K562 (cell line): ENCODE data around the gene AGPAT3. TPM values are rescaled to one million over a fixed set of nuclear protein-coding genes. Genes with fewer than 3 reads are reported as not detected.
A peak's percentile ranks its signal among the peaks of the same experiment; 100 is the strongest.

ENCODE experiments used
- DPF2 ChIP-seq: fragments of 450-650 bp; IDR thresholded peaks from 2 replicates; pipeline ENCODE4 v1.6.1; 2016
- FOXA3 ChIP-seq, 2 experiments: fragments of 450-650 bp in 1 of 2; sonication (generic) in 1 of 2; formaldehyde crosslinking; IDR thresholded peaks in 1 of 2; conservative IDR thresholded peaks in 1 of 2; 2 replicates each; pipeline versions ENCODE4 v1.4.0 to v1.8.0; 2020 to 2022; ENCODE audit warnings: mild to moderate bottlenecking in 2 of 2, missing genetic modification reagents in 1 of 2
- GABPA ChIP-seq: fragments of 200-800 bp; sonication (Bioruptor generic); conservative IDR thresholded peaks from 2 replicates; pipeline ENCODE4 v1.6.1; 2016; ENCODE audit warnings: low read depth, missing genetic modification characterization, missing compliant biosample characterization
- LEF1 ChIP-seq: fragments of 450-650 bp; IDR thresholded peaks from 2 replicates; pipeline ENCODE4 v1.6.1; 2016; ENCODE audit warnings: mild to moderate bottlenecking
- SMAD2 ChIP-seq: fragments of 150-350 bp; IDR thresholded peaks from 2 replicates; pipeline ENCODE4 v1.6.1; 2014; ENCODE audit warnings: low read depth, mild to moderate bottlenecking, low read length
- THRAP3 ChIP-seq: fragments of 450-650 bp; IDR thresholded peaks from 2 replicates; pipeline ENCODE4 v1.6.1; 2016; ENCODE audit warnings: mild to moderate bottlenecking, inconsistent platforms, borderline replicate concordance
- YY1 ChIP-seq, 3 experiments: IDR thresholded peaks; 2 replicates each; pipeline ENCODE4 v1.6.1; 2011; ENCODE audit warnings: low read length in 2 of 3, mild to moderate bottlenecking in 2 of 3, moderate library complexity in 2 of 3, borderline replicate concordance in 1 of 3, control low read depth in 1 of 3, low read depth in 1 of 3; ENCODE audit not compliant: insufficient read depth in 3 of 3, insufficient replicate concordance in 2 of 3, control insufficient read depth in 1 of 3, insufficient read length in 1 of 3; ENCODE audit errors: extremely low read depth in 1 of 3
- ZC3H4 ChIP-seq: sonication (generic); formaldehyde crosslinking; IDR thresholded peaks from 2 replicates; pipeline ENCODE4 v1.9.0; 2021; ENCODE audit warnings: missing genetic modification reagents, borderline replicate concordance
- polyA plus RNA-seq, 8 experiments: library from polyadenylated mRNA; depleted of rRNA in 4 of 8; stranded (reverse) in 5 of 8; unstranded in 3 of 8; fragments of >200 nt; fragmentation: Nextera tagmentation in 2 of 8; fragmentation: Illumina TruSeq in 1 of 8; extraction: Ambion mirVana in 2 of 8; extraction: Trizol in 1 of 8; gene quantifications; 2 replicates each; pipeline versions ENCODE4 v1.2.1 to v1.2.3, GENCODE V29; 2011 to 2014; ENCODE audit warnings: inconsistent platforms in 1 of 8, missing spikeins in 1 of 8
- total RNA-seq, 7 experiments: library from RNA; depleted of rRNA in 6 of 7; stranded (reverse); fragments of >200 nt in 6 of 7; fragmentation: Illumina TruSeq in 2 of 7; extraction: Trizol in 2 of 7; gene quantifications; 2 replicates each; pipeline versions ENCODE4 v1.2.1 to v1.2.3, GENCODE V29; 2011 to 2021; ENCODE audit warnings: low replicate concordance in 1 of 7
- TF ChIP-seq, protein P1 (sequence below): sonication (generic); formaldehyde crosslinking; IDR thresholded peaks from 2 replicates; pipeline ENCODE4 v1.8.0; 2022; ENCODE audit warnings: mild to moderate bottlenecking, missing genetic modification reagents
- TF ChIP-seq, protein P2 (sequence below): fragments of 450-650 bp; formaldehyde crosslinking; IDR thresholded peaks from 2 replicates; pipeline ENCODE4 v1.4.0; 2022; ENCODE audit warnings: missing genetic modification characterization
- TF ChIP-seq, protein P3 (sequence below), 3 experiments: fragments of 200-800 bp in 1 of 3; fragments of 250-450 bp in 1 of 3; fragments of 450-650 bp in 1 of 3; sonication (Bioruptor Pico) in 1 of 3; sonication (Bioruptor generic) in 1 of 3; formaldehyde crosslinking in 1 of 3; IDR thresholded peaks; 2 replicates each; pipeline versions ENCODE4 v1.6.1 to v1.8.0; 2016 to 2022; ENCODE audit warnings: mild to moderate bottlenecking in 2 of 3, missing genetic modification characterization in 2 of 3, missing compliant biosample characterization in 1 of 3, moderate library complexity in 1 of 3
- TF ChIP-seq, protein P4 (sequence below): fragments of 450-650 bp; IDR thresholded peaks from 2 replicates; pipeline ENCODE4 v1.6.1; 2016; ENCODE audit warnings: mild to moderate bottlenecking

Gene AGPAT3
- total and polyA plus RNA-seq, 9 of the 15 experiments (the other 6 are each of a cell fraction or from before 2014, with no cell fraction given) = 1.5 to 88.4 (median 35.7) TPM

DNA sequence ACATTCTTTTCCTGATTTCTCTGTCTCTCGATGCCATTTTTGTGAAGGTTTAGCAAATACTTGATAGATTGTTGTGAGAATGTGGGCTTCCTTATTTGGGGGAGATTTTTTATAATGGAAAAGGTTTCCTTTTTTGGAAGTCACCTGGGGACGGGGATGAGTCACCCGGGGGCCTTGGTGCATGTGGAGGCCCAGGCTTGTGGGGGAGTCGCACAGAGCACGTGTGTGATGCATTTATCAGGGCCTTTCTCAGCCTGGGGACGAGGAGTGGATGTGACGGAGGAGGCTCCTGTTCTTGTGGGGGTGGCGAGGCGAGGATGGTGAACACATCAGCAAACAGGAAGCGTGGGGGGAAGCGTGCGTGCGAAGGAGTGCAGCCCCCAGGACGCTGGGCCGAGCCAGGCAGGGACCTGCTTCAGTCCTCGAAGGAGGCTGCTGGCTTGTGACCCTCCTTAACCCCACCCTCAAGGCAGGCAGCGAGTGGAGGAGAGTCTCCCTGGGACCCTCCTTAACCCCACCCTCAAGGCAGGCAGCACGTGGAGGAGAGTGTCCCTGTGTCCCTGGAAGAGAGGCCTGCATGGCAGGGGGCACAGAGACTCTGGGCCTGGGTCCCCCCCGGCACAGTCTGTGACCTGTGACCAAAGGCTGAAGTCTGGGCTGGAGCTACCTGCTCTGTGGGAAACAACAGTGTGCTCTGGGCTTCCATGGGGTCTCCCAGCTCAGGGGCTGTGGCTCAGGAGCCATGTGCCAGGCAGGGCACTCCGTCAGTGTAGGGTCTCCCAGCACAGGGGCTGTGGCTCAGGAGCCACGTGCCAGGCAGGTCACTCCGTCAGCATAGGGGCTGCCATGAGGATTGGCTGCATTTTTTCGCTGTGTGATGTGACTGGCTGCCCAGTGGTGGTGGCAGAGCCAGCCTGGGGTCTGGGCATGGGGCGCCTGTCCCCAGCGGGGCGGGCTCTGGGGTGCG is 57.2 kb downstream of the AGPAT3 start (continued):
- TF ChIP-seq, protein P1, sequence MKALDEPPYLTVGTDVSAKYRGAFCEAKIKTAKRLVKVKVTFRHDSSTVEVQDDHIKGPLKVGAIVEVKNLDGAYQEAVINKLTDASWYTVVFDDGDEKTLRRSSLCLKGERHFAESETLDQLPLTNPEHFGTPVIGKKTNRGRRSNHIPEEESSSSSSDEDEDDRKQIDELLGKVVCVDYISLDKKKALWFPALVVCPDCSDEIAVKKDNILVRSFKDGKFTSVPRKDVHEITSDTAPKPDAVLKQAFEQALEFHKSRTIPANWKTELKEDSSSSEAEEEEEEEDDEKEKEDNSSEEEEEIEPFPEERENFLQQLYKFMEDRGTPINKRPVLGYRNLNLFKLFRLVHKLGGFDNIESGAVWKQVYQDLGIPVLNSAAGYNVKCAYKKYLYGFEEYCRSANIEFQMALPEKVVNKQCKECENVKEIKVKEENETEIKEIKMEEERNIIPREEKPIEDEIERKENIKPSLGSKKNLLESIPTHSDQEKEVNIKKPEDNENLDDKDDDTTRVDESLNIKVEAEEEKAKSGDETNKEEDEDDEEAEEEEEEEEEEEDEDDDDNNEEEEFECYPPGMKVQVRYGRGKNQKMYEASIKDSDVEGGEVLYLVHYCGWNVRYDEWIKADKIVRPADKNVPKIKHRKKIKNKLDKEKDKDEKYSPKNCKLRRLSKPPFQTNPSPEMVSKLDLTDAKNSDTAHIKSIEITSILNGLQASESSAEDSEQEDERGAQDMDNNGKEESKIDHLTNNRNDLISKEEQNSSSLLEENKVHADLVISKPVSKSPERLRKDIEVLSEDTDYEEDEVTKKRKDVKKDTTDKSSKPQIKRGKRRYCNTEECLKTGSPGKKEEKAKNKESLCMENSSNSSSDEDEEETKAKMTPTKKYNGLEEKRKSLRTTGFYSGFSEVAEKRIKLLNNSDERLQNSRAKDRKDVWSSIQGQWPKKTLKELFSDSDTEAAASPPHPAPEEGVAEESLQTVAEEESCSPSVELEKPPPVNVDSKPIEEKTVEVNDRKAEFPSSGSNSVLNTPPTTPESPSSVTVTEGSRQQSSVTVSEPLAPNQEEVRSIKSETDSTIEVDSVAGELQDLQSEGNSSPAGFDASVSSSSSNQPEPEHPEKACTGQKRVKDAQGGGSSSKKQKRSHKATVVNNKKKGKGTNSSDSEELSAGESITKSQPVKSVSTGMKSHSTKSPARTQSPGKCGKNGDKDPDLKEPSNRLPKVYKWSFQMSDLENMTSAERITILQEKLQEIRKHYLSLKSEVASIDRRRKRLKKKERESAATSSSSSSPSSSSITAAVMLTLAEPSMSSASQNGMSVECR (CRISPR knock-in tag) = no peak
- TF ChIP-seq, protein P2, sequence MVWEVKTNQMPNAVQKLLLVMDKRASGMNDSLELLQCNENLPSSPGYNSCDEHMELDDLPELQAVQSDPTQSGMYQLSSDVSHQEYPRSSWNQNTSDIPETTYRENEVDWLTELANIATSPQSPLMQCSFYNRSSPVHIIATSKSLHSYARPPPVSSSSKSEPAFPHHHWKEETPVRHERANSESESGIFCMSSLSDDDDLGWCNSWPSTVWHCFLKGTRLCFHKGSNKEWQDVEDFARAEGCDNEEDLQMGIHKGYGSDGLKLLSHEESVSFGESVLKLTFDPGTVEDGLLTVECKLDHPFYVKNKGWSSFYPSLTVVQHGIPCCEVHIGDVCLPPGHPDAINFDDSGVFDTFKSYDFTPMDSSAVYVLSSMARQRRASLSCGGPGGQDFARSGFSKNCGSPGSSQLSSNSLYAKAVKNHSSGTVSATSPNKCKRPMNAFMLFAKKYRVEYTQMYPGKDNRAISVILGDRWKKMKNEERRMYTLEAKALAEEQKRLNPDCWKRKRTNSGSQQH (CRISPR knock-in tag) = no peak
- TF ChIP-seq GABPA (tag) (peak; percentile 66), SMAD2 (no peak), ZC3H4 (CRISPR knock-in tag) (no peak), THRAP3 (no peak), DPF2 (peak; percentile 95), LEF1 (peak; percentile 94), YY1 (IDR thresholded peaks at IDR 0.05; ENCODE audit: borderline replicate concordance in 1 of 3, control insufficient read depth in 1 of 3, extremely low read depth in 1 of 3, insufficient read depth in 3 of 3, insufficient read length in 1 of 3, insufficient replicate concordance in 2 of 3, low read depth in 1 of 3, low read length in 2 of 3) (peak in 2 of 3 experiments; percentile 6 to 26), FOXA3 (CRISPR knock-in tag; conservative IDR thresholded peaks at IDR 0.05 in 1 of 2, IDR thresholded peaks at IDR 0.05 in 1 of 2) (0 out of 4 replicates have a peak, but pooled peaks of 1 of the 2 experiments have one; percentile 46)
- TF ChIP-seq, protein P3, sequence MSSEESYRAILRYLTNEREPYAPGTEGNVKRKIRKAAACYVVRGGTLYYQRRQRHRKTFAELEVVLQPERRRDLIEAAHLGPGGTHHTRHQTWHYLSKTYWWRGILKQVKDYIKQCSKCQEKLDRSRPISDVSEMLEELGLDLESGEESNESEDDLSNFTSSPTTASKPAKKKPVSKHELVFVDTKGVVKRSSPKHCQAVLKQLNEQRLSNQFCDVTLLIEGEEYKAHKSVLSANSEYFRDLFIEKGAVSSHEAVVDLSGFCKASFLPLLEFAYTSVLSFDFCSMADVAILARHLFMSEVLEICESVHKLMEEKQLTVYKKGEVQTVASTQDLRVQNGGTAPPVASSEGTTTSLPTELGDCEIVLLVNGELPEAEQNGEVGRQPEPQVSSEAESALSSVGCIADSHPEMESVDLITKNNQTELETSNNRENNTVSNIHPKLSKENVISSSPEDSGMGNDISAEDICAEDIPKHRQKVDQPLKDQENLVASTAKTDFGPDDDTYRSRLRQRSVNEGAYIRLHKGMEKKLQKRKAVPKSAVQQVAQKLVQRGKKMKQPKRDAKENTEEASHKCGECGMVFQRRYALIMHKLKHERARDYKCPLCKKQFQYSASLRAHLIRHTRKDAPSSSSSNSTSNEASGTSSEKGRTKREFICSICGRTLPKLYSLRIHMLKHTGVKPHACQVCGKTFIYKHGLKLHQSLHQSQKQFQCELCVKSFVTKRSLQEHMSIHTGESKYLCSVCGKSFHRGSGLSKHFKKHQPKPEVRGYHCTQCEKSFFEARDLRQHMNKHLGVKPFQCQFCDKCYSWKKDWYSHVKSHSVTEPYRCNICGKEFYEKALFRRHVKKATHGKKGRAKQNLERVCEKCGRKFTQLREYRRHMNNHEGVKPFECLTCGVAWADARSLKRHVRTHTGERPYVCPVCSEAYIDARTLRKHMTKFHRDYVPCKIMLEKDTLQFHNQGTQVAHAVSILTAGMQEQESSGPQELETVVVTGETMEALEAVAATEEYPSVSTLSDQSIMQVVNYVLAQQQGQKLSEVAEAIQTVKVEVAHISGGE (CRISPR knock-in tag; IDR thresholded peaks at IDR 0.05) = peak in 1 of 3 experiments; percentile 76; a peak in 2 of 6 replicates
- TF ChIP-seq, protein P4, sequence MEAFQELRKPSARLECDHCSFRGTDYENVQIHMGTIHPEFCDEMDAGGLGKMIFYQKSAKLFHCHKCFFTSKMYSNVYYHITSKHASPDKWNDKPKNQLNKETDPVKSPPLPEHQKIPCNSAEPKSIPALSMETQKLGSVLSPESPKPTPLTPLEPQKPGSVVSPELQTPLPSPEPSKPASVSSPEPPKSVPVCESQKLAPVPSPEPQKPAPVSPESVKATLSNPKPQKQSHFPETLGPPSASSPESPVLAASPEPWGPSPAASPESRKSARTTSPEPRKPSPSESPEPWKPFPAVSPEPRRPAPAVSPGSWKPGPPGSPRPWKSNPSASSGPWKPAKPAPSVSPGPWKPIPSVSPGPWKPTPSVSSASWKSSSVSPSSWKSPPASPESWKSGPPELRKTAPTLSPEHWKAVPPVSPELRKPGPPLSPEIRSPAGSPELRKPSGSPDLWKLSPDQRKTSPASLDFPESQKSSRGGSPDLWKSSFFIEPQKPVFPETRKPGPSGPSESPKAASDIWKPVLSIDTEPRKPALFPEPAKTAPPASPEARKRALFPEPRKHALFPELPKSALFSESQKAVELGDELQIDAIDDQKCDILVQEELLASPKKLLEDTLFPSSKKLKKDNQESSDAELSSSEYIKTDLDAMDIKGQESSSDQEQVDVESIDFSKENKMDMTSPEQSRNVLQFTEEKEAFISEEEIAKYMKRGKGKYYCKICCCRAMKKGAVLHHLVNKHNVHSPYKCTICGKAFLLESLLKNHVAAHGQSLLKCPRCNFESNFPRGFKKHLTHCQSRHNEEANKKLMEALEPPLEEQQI = no peak
